ENCODE measurements around the gene PHLDB2.
A peak's percentile ranks its signal among the peaks of the same experiment; 100 is the strongest.

The PHLDB2 gene

DNA sequence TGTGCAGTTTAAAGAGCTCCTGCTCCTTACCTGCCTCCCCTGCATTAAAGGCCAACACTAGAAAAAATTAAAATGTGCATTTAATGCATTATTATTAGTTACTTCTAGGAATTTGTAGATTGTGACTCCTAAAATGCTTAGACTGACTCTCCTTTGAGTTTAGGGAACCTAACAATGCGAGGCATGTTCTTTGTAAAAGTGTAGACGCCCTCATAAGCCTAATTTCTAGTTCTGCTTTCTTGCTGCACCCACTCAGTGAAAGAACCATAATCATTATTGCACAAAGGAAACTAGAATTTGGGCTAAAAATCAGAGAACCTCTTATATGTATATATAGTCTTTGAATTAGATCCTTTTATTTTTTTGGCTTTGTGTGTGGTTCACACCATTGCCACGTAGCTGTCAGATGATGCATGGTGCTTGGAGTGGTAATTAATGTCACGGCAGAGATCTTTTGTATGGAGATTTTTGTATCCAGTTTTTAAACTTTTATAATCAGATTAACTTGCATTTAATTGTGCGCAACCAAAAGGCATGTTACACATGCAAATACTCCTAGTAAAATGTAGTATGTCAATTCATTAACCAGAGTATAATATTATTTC is 120.5 kb downstream of the PHLDB2 start:
- Histone ChIP-seq H3K4me3 (ENCODE audit: low read depth in 1 of 2, low read length in 2 of 2) (peak overlapping the region; percentile 88 to 89), H3K27me3 (ENCODE audit: control insufficient read depth in 1 of 2, insufficient read depth in 2 of 2, low read length in 2 of 2) (no peaks in the 10 kb centered on the region), H3K9me3 (ENCODE audit: control insufficient read depth in 1 of 2, low read length in 2 of 2) (no peaks in the 10 kb centered on the region), H3K4me1 (ENCODE audit: control insufficient read depth in 1 of 2, insufficient read depth in 2 of 2, low read length in 2 of 2) (peaks cover 11 to 23% of the 10 kb centered on the region in 2 donors), H3K36me3 (ENCODE audit: control insufficient read depth in 1 of 2, insufficient read depth in 2 of 2, low read length in 2 of 2) (no peaks in the 10 kb centered on the region), H3K9ac (ENCODE audit: low read depth in 1 of 2, low read length in 2 of 2) (peak overlapping the region; percentile 76 to 80), H3K27ac (ENCODE audit: low read depth, low read length) (peak overlapping the region; percentile 78)

DNA sequence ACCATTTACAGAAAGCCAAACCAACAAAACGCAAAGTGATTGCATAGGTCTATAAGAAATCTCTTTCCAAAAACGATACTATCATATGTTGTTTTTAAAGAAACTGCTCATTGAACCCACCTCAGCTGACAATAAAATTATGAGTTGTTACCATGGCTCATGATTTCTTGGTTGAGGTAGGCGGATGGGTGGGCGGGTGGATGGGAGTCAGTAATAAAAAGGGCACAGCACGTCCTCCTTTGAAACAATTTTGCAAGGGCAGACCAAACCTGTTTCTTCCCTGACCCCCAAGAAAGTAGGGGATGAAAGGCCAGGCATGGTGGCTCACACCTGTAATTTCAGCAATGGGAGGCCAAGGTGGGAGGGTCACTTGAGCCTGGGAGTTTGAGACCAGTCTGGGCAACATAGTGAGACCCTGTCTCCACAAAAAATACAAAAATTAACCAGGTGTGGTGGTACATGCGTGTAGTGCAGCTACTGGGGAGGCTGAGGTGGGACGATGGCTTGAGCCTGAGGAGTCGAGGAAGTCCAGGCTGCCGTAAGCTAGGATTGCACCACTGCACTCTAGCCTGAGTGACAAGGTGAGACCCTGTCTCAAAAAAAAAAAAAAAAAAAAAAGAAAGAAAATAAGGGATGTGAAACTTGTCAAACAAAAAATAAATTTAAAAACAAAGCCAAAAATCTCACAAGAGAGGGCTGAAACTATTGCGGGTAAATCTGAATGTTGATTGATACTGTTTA is 121.8 kb downstream of the PHLDB2 start:
- no peak overlapping the region for H3K27ac ChIP-seq (ENCODE audit: low read depth, low read length)

DNA sequence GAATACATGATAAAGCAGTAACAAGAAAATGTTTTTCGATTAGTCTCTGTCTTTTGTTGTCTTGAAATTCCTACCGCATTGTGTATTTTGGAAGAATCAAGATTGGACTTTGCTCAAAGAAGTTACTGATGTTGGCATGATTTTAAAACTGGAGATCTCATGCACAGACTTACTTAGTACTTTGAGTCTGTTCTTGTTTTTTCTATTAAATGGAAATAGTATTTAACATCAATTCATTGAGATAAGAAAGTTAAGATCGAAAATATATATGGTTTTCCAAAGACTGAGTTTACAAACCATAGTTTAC is 122.3 kb downstream of the PHLDB2 start:
- H3K4me1 ChIP-seq (ENCODE audit: control insufficient read depth in 1 of 2, insufficient read depth in 2 of 2, low read length in 2 of 2): peaks cover 11 to 23% of the 10 kb centered on the region in 2 donors
- H3K27me3 ChIP-seq (ENCODE audit: control insufficient read depth in 1 of 2, insufficient read depth in 2 of 2, low read length in 2 of 2): no peaks in the 10 kb centered on the region
- H3K9me3 ChIP-seq (ENCODE audit: control insufficient read depth in 1 of 2, low read length in 2 of 2): no peaks in the 10 kb centered on the region
- no peak overlapping the region for H3K4me3 ChIP-seq (ENCODE audit: low read depth in 1 of 2, low read length in 2 of 2)
- H3K36me3 ChIP-seq (ENCODE audit: control insufficient read depth in 1 of 2, insufficient read depth in 2 of 2, low read length in 2 of 2): no peaks in the 10 kb centered on the region
- H3K9ac ChIP-seq (ENCODE audit: low read depth in 1 of 2, low read length in 2 of 2): no peak overlapping the region
- no peak overlapping the region for H3K27ac ChIP-seq (ENCODE audit: low read depth, low read length)

More for the DNA sequence above, 121.8 kb downstream of the PHLDB2 start:
- no peaks in the 10 kb centered on the region for H3K36me3 ChIP-seq (ENCODE audit: control insufficient read depth in 1 of 2, insufficient read depth in 2 of 2, low read length in 2 of 2)
- H3K4me3 ChIP-seq (ENCODE audit: low read depth in 1 of 2, low read length in 2 of 2): peak overlapping the region in 1 of 2 donors; percentile 30
- no peaks in the 10 kb centered on the region for H3K27me3 ChIP-seq (ENCODE audit: control insufficient read depth in 1 of 2, insufficient read depth in 2 of 2, low read length in 2 of 2)
- no peaks in the 10 kb centered on the region for H3K9me3 ChIP-seq (ENCODE audit: control insufficient read depth in 1 of 2, low read length in 2 of 2)
- no peak overlapping the region for H3K9ac ChIP-seq (ENCODE audit: low read depth in 1 of 2, low read length in 2 of 2)
- peaks cover 11 to 23% of the 10 kb centered on the region in 2 donors for H3K4me1 ChIP-seq (ENCODE audit: control insufficient read depth in 1 of 2, insufficient read depth in 2 of 2, low read length in 2 of 2)

DNA sequence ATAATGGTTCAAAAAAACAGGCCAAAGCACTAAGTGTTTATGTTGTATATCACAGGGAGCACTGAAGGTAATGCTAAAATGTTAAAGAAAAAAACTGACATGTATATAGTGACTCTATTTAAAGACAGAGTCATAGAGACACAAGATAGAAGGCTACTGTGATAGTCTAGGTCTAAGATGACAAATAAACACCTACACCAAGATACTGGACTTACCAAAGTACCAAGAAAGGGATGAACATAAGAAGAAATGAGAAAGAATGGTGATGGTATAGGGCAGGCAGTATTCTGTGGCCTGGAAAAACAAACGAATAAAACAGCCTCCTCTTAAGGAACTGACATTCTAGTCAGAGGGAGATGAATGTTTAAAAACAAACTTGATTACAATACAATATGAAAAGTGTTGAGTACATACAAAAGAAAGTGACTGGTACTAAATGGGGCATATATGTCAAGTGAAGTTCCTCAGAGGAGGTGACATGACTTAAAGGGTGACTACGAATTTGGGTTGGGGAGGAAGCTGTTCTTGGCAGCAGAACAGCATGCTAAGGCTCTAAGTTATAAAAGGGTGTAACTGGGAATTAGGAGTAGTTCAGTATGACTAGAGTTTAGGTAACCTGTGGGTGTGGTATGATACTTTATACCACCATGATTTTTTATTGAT is 125.7 kb downstream of the PHLDB2 start:
- H3K36me3 ChIP-seq (ENCODE audit: control insufficient read depth in 1 of 2, insufficient read depth in 2 of 2, low read length in 2 of 2): peaks cover 5 to 17% of the 10 kb centered on the region in 2 donors
- H3K27ac ChIP-seq (ENCODE audit: low read depth, low read length): no peak overlapping the region
- no peak overlapping the region for H3K9ac ChIP-seq (ENCODE audit: low read depth in 1 of 2, low read length in 2 of 2)
- no peaks in the 10 kb centered on the region for H3K9me3 ChIP-seq (ENCODE audit: control insufficient read depth in 1 of 2, low read length in 2 of 2)
- no peak overlapping the region for H3K4me3 ChIP-seq (ENCODE audit: low read depth in 1 of 2, low read length in 2 of 2)
- no peaks in the 10 kb centered on the region for H3K27me3 ChIP-seq (ENCODE audit: control insufficient read depth in 1 of 2, insufficient read depth in 2 of 2, low read length in 2 of 2)
- H3K4me1 ChIP-seq (ENCODE audit: control insufficient read depth in 1 of 2, insufficient read depth in 2 of 2, low read length in 2 of 2): peaks cover 5 to 21% of the 10 kb centered on the region in 2 donors

DNA sequence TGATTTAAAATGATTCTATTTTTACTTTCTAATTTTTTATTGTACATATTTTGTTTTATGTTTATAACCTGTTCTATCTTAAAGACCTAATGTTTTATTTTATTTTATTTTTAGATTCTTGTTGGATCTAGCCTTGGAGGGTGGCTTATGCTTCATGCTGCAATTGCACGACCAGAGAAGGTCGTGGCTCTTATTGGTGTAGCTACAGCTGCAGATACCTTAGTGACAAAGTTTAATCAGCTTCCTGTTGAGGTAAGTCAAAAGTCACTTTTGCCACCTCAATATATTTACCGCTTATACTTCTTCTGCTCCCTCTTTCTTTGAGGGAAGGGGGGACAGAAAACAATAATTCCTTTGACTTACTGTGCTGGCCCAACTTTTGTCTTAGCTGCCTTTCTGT is 127.7 kb downstream of the PHLDB2 start:
- Histone ChIP-seq H3K27ac (ENCODE audit: low read depth, low read length) (no peak overlapping the region), H3K9me3 (ENCODE audit: control insufficient read depth in 1 of 2, low read length in 2 of 2) (no peaks in the 10 kb centered on the region), H3K4me3 (ENCODE audit: low read depth in 1 of 2, low read length in 2 of 2) (no peak overlapping the region), H3K36me3 (ENCODE audit: control insufficient read depth in 1 of 2, insufficient read depth in 2 of 2, low read length in 2 of 2) (peaks cover 9 to 24% of the 10 kb centered on the region in 2 donors), H3K4me1 (ENCODE audit: control insufficient read depth in 1 of 2, insufficient read depth in 2 of 2, low read length in 2 of 2) (peaks cover 0 to 2% of the 10 kb centered on the region in 2 donors), H3K9ac (ENCODE audit: low read depth in 1 of 2, low read length in 2 of 2) (no peak overlapping the region), H3K27me3 (ENCODE audit: control insufficient read depth in 1 of 2, insufficient read depth in 2 of 2, low read length in 2 of 2) (no peaks in the 10 kb centered on the region)

DNA sequence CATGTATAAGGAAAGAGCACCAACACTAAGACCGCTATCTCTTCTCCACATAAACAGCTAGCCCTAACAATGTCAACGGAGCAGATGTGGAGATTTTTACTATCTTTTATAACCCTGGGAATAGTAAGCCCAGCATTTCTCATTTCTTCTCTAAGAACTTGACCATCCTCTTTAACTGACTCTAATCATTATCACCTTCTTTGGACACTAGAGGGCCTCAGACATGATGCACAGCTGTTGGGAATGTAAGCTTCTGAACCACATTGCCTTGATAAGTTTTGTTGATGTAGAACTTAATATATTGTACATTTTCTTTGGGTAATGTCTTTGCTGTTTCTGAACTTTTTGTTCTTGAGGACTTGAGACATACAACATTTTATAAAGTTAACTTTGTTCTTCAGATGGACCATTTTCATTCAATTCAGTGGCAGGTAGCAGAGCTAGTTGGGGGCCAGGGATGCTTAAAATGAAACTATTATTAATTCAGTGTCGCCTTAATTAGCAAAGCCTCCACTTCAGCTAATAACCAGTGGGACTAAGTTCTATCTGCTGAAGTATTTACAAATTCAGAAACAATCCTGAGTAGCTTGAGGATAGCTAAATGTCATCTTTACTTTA is 130.1 kb downstream of the PHLDB2 start:
- Histone ChIP-seq H3K36me3 (ENCODE audit: control insufficient read depth in 1 of 2, insufficient read depth in 2 of 2, low read length in 2 of 2) (peaks cover 9 to 32% of the 10 kb centered on the region in 2 donors), H3K9ac (ENCODE audit: low read depth in 1 of 2, low read length in 2 of 2) (no peak overlapping the region), H3K27me3 (ENCODE audit: control insufficient read depth in 1 of 2, insufficient read depth in 2 of 2, low read length in 2 of 2) (no peaks in the 10 kb centered on the region), H3K4me3 (ENCODE audit: low read depth in 1 of 2, low read length in 2 of 2) (no peak overlapping the region), H3K27ac (ENCODE audit: low read depth, low read length) (no peak overlapping the region), H3K4me1 (ENCODE audit: control insufficient read depth in 1 of 2, insufficient read depth in 2 of 2, low read length in 2 of 2) (no peaks in the 10 kb centered on the region), H3K9me3 (ENCODE audit: control insufficient read depth in 1 of 2, low read length in 2 of 2) (no peaks in the 10 kb centered on the region)

DNA sequence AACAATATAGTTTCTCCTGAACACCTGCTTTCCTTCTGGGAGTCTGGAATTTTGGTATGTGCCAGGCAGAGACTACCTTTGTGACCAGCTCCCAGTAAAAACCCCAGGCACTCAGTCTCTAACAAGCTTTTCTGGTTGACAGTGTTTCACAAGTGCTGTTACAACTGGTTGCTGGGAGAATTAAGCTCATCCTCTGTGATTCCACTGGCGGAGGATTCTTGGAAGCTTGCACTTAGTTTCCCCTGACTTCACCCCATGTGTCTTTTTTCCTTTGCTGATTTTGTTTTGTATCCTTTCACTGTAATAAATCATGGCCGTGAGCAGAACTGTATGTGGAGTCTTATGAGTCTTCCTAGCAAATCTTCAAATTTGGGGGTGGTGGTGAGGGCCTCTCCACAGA is 134.0 kb downstream of the PHLDB2 start:
- H3K9me3 ChIP-seq (ENCODE audit: control insufficient read depth in 1 of 2, low read length in 2 of 2): no peaks in the 10 kb centered on the region
- H3K9ac ChIP-seq (ENCODE audit: low read depth in 1 of 2, low read length in 2 of 2): no peak overlapping the region
- no peaks in the 10 kb centered on the region for H3K27me3 ChIP-seq (ENCODE audit: control insufficient read depth in 1 of 2, insufficient read depth in 2 of 2, low read length in 2 of 2)
- H3K4me3 ChIP-seq (ENCODE audit: low read depth in 1 of 2, low read length in 2 of 2): no peak overlapping the region
- H3K4me1 ChIP-seq (ENCODE audit: control insufficient read depth in 1 of 2, insufficient read depth in 2 of 2, low read length in 2 of 2): no peaks in the 10 kb centered on the region
- H3K36me3 ChIP-seq (ENCODE audit: control insufficient read depth in 1 of 2, insufficient read depth in 2 of 2, low read length in 2 of 2): peaks cover 5 to 20% of the 10 kb centered on the region in 2 donors
- no peak overlapping the region for H3K27ac ChIP-seq (ENCODE audit: low read depth, low read length)

DNA sequence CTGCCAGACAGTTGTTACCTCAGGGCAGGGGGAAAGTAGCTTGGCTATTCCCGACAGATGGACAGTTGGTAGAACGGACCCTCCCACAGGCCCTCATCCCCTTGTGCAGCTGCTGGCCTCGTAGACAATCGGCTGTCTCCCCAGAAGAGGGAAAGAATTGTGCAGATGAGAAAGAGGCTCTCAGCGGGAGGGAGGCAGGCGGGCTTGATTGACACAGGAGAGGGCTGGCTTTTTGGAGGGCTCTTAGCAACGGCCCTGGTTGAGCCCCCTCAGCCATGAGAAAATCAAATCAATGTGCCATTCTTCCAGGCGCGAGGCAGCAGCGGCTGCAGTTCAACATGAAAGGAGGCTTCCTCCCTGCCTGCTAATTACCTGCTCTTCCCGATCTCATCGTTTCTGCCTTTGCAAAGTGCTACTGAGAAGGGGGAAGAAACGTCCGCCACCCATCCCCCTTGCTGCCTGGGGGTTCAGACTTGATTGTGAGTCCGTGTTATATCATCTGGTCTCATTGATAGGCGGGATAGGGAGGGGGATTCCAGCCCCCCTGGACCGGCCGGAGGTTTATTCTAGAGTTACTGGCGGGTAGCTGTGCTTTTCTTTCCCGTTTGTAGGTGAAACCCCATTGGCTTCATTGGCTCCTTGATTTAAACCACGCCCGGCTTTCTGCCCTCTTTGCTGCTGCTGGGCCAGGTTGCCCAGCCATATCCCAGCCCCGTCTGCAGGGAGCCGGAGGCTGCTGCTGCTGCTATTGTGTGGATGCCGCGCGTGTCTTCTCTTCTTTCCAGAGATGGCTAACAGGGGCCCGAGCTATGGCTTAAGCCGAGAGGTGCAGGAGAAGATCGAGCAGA is 139.8 kb downstream of the PHLDB2 start, which contains the start of gene TAGLN3:
TAGLN3 (plus strand) TSS at position 287 of the 848 bp plus-strand sequence; CDS start at position 788, 501 bp downstream.
- H3K27me3 ChIP-seq (ENCODE audit: control insufficient read depth in 1 of 2, insufficient read depth in 2 of 2, low read length in 2 of 2): peaks cover 4 to 11% of the 10 kb centered on the region in 2 donors
- no peak within 1 kb of the TSS for H3K27ac ChIP-seq (ENCODE audit: low read depth, low read length)
- no peaks in the 10 kb centered on the region for H3K36me3 ChIP-seq (ENCODE audit: control insufficient read depth in 1 of 2, insufficient read depth in 2 of 2, low read length in 2 of 2)
- H3K4me3 ChIP-seq (ENCODE audit: low read depth in 1 of 2, low read length in 2 of 2): peak within 1 kb of the TSS; percentile 74 to 75
- H3K9me3 ChIP-seq (ENCODE audit: control insufficient read depth in 1 of 2, low read length in 2 of 2): no peaks in the 10 kb centered on the region
- peak within 1 kb of the TSS; percentile 27 to 35 for H3K9ac ChIP-seq (ENCODE audit: low read depth in 1 of 2, low read length in 2 of 2)
- peaks cover 8 to 13% of the 10 kb centered on the region in 2 donors for H3K4me1 ChIP-seq (ENCODE audit: control insufficient read depth in 1 of 2, insufficient read depth in 2 of 2, low read length in 2 of 2)

DNA sequence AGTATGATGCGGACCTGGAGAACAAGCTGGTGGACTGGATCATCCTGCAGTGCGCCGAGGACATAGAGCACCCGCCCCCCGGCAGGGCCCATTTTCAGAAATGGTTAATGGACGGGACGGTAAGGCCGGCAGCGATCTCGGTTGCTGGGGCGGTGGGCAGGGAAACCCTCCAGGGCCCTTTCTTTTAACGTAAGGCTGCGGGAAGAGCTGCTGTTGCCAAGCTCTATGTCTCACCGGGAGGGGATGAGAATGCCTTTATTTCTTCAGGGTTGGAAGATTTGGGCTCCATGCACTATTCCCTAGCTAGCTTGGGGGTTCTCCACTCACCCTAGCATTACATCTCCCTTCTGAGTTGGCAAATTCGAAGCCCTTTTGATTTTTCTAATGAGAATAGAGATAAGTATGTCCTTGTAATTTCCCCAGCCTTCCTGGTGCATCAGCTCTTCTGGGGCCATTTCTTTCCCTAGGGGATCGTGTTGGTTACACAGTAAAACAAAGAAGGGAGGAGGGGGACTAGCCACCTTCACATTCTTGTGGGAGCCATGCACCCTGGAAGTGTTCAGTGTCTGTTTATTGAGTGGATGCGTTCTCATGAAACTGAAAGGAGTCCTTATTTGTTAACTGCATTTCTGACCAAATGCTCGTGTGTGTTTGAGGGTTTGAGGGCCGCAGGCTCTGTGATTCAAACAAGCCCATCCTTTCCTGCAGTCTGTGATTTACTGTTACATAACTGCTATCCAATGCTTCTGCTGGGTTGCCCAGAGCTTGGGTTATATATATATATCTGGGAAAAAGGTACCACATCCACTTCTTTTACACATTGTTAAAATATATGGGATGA is 140.6 kb downstream of the PHLDB2 start:
- peak overlapping the region in 1 of 2 donors; percentile 35 for H3K9ac ChIP-seq (ENCODE audit: low read depth in 1 of 2, low read length in 2 of 2)
- H3K27ac ChIP-seq (ENCODE audit: low read depth, low read length): no peak overlapping the region

More for the DNA sequence above, 140.6 kb downstream of the PHLDB2 start:
- peaks cover 4 to 11% of the 10 kb centered on the region in 2 donors for H3K27me3 ChIP-seq (ENCODE audit: control insufficient read depth in 1 of 2, insufficient read depth in 2 of 2, low read length in 2 of 2)
- no peaks in the 10 kb centered on the region for H3K9me3 ChIP-seq (ENCODE audit: control insufficient read depth in 1 of 2, low read length in 2 of 2)
- H3K4me1 ChIP-seq (ENCODE audit: control insufficient read depth in 1 of 2, insufficient read depth in 2 of 2, low read length in 2 of 2): peaks cover 8 to 15% of the 10 kb centered on the region in 2 donors
- peak overlapping the region; percentile 74 to 75 for H3K4me3 ChIP-seq (ENCODE audit: low read depth in 1 of 2, low read length in 2 of 2)
- H3K36me3 ChIP-seq (ENCODE audit: control insufficient read depth in 1 of 2, insufficient read depth in 2 of 2, low read length in 2 of 2): no peaks in the 10 kb centered on the region
